ENCODE results near the gene DIS3L2.

DNA sequence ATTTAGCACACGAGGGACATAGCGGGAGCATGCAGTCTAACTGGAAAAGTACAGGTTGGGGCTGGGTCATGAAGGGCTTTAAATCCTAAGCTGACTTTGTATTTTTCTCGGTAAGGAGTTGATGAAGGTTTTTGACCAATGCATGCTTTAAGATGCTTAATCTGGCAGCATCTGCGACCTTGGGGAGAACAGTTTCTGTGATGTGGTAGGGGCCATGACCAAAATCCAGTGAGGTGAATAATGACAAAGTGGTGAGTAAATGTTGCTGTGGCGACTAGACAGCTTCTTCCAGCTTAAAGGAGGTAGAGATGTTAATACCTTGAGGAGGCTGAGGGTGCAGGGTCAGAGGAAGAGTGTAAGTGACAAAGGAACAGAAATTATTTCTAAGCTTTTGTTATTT is 242.4 kb downstream of the DIS3L2 start:
- TF ChIP-seq, protein P1, sequence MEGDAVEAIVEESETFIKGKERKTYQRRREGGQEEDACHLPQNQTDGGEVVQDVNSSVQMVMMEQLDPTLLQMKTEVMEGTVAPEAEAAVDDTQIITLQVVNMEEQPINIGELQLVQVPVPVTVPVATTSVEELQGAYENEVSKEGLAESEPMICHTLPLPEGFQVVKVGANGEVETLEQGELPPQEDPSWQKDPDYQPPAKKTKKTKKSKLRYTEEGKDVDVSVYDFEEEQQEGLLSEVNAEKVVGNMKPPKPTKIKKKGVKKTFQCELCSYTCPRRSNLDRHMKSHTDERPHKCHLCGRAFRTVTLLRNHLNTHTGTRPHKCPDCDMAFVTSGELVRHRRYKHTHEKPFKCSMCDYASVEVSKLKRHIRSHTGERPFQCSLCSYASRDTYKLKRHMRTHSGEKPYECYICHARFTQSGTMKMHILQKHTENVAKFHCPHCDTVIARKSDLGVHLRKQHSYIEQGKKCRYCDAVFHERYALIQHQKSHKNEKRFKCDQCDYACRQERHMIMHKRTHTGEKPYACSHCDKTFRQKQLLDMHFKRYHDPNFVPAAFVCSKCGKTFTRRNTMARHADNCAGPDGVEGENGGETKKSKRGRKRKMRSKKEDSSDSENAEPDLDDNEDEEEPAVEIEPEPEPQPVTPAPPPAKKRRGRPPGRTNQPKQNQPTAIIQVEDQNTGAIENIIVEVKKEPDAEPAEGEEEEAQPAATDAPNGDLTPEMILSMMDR (IDR thresholded peaks at IDR 0.05; ENCODE audit: low read depth, low read length), result no peak
- no peak for TF ChIP-seq EZH2phosphoT487 (IDR thresholded peaks at IDR 0.05; ENCODE audit: low read depth)

All from OCI-LY3 (cell line).